Gastrocnemius medialis (tissue), 4 donors: ENCODE data around the gene AFG3L2.

Experiments used
- POLR2A ChIP-seq, 2 donors: fragments of 450-650 bp; IDR thresholded peaks; one replicate each; pipeline ENCODE4 v1.6.1; 2017; ENCODE audit warnings: antibody characterized with exemption in 2 of 2, mild to moderate bottlenecking in 2 of 2, moderate library complexity in 2 of 2
- TF ChIP-seq, protein P1 (sequence below), 5 experiments: fragments of 450-650 bp in 3 of 5; fragments of 200-600 bp in 2 of 5; sonication (generic) in 2 of 5; IDR thresholded peaks in 4 of 5; conservative IDR thresholded peaks in 1 of 5; 1 replicate in 4 of 5; 2 replicates in 1 of 5; pipeline ENCODE4 v1.5.1; 2016 to 2019; ENCODE audit warnings: antibody characterized with exemption in 5 of 5, mild to moderate bottlenecking in 3 of 5, moderate library complexity in 3 of 5

- TF ChIP-seq, protein P1, sequence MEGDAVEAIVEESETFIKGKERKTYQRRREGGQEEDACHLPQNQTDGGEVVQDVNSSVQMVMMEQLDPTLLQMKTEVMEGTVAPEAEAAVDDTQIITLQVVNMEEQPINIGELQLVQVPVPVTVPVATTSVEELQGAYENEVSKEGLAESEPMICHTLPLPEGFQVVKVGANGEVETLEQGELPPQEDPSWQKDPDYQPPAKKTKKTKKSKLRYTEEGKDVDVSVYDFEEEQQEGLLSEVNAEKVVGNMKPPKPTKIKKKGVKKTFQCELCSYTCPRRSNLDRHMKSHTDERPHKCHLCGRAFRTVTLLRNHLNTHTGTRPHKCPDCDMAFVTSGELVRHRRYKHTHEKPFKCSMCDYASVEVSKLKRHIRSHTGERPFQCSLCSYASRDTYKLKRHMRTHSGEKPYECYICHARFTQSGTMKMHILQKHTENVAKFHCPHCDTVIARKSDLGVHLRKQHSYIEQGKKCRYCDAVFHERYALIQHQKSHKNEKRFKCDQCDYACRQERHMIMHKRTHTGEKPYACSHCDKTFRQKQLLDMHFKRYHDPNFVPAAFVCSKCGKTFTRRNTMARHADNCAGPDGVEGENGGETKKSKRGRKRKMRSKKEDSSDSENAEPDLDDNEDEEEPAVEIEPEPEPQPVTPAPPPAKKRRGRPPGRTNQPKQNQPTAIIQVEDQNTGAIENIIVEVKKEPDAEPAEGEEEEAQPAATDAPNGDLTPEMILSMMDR (IDR thresholded peaks at IDR 0.05 in 4 of 5, conservative IDR thresholded peaks at IDR 0.05 in 1 of 5): no peak
- no peak for TF ChIP-seq POLR2A (IDR thresholded peaks at IDR 0.05)
These were observed 15.2 kb downstream of the AFG3L2 start for GRCh38 chr18:12361770-12362378.
